PC-3 (cell line): ENCODE results near the gene CARD19.

Experiments
- EZH2 ChIP-seq: fragments of 300-600 bp; sonication (generic); IDR thresholded peaks from one replicate; pipeline ENCODE4 v1.6.1; 2017; ENCODE audit warnings: antibody characterized with exemption, mild to moderate bottlenecking, low read length; ENCODE audit not compliant: unreplicated experiment
- TF ChIP-seq, protein P1 (sequence below): fragments of 300-600 bp; sonication (generic); conservative IDR thresholded peaks from 2 replicates; pipeline ENCODE4 v1.5.1; 2017; ENCODE audit warnings: antibody characterized with exemption, low read depth, mild to moderate bottlenecking, low read length

DNA sequence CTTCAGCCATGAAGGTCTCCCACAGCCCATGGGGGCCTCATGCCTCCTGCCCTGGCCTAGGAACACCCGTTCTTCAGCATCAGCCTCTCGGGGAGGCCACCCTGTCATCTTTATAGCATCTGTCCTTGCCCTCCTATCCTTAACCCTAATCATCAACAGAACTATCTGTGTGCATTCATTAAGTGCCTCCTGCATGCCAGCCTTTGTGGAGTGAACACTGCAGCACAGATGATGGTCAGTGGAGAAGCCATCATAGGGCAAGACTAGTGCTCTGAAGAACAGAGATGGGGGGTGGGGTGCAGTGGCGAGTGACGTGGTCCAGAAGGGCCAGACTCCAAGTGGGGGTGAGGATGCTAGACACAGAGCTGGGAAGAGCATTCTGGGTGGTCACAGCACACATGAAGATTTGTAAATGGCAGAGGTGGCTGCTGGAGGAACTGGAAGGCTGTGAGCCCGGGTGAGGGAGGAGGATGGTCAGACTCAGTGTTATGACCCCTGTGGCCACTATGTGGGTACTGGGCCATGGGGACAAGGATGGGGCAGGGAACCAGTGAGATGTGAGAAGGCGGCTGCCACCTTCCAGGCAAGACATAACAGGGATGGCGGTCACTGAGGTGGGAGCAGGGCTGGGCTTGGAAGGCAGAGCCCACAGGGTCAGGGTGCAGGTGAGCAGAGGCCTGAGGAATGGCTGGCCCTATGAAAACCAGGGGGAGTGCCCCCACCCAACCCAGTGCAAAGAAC is 3.6 kb upstream of the CARD19 start:
- TF ChIP-seq, protein P1, sequence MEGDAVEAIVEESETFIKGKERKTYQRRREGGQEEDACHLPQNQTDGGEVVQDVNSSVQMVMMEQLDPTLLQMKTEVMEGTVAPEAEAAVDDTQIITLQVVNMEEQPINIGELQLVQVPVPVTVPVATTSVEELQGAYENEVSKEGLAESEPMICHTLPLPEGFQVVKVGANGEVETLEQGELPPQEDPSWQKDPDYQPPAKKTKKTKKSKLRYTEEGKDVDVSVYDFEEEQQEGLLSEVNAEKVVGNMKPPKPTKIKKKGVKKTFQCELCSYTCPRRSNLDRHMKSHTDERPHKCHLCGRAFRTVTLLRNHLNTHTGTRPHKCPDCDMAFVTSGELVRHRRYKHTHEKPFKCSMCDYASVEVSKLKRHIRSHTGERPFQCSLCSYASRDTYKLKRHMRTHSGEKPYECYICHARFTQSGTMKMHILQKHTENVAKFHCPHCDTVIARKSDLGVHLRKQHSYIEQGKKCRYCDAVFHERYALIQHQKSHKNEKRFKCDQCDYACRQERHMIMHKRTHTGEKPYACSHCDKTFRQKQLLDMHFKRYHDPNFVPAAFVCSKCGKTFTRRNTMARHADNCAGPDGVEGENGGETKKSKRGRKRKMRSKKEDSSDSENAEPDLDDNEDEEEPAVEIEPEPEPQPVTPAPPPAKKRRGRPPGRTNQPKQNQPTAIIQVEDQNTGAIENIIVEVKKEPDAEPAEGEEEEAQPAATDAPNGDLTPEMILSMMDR, result no peak
- TF ChIP-seq EZH2, result no peak
